HG03103 (cell line): ENCODE measurements around the gene AKIRIN2.
"Not testable (repeated sequence)": the region's sequence is repeated elsewhere in the genome, so short reads cannot be mapped to it uniquely, and the experiment has no call there.

ENCODE experiments used
- ATAC-seq: cut with Tn5 transposase; IDR thresholded peaks from one replicate; pipeline ENCODE4 v1.9.1; 2021; ENCODE audit warnings: low read depth; ENCODE audit not compliant: unreplicated experiment

The AKIRIN2 gene

GRCh38 chr6:87690441-87690840 is 11.6 kb downstream of the AKIRIN2 start:
- no peak for ATAC-seq

GRCh38 chr6:87687893-87688292 is 14.1 kb downstream of the AKIRIN2 start:
- ATAC-seq: not testable (repeated sequence)

- no peak for ATAC-seq
These were observed 14.7 kb downstream of the AKIRIN2 start for GRCh38 chr6:87687296-87687695.

GRCh38 chr6:87686636-87687205 is 15.3 kb downstream of the AKIRIN2 start:
- ATAC-seq: not testable (repeated sequence)

GRCh38 chr6:87684895-87685654 is 17.0 kb downstream of the AKIRIN2 start:
- ATAC-seq: no peak

- ATAC-seq: no peak
These were observed 18.1 kb downstream of the AKIRIN2 start for GRCh38 chr6:87683890-87684289.

GRCh38 chr6:87682310-87682709 is 19.7 kb downstream of the AKIRIN2 start:
- ATAC-seq: no peak

- no peak for ATAC-seq
These were observed 26.9 kb downstream of the AKIRIN2 start for GRCh38 chr6:87675004-87675681.

GRCh38 chr6:87674290-87674689 is 27.7 kb downstream of the AKIRIN2 start:
- no peak for ATAC-seq

GRCh38 chr6:87673237-87673636 is 28.8 kb downstream of the AKIRIN2 start:
- no peak for ATAC-seq

GRCh38 chr6:87672641-87673040 is 29.4 kb downstream of the AKIRIN2 start:
- ATAC-seq: no peak

- no peak for ATAC-seq
These were observed 30.4 kb downstream of the AKIRIN2 start for GRCh38 chr6:87671555-87672029.

- ATAC-seq: no peak
These were observed 31.3 kb downstream of the AKIRIN2 start for GRCh38 chr6:87670707-87671106.

- ATAC-seq: no peak
These were observed 33.0 kb downstream of the AKIRIN2 start for GRCh38 chr6:87669051-87669450.

- ATAC-seq: no peak
These were observed 34.0 kb downstream of the AKIRIN2 start for GRCh38 chr6:87668013-87668412.

GRCh38 chr6:87667032-87667431 is 35.0 kb downstream of the AKIRIN2 start:
- ATAC-seq: no peak

GRCh38 chr6:87664921-87665485 is 37.0 kb downstream of the AKIRIN2 start:
- ATAC-seq: no peak

GRCh38 chr6:87663434-87663833 is 38.6 kb downstream of the AKIRIN2 start:
- ATAC-seq: no peak

- no peak for ATAC-seq
These were observed 40.5 kb downstream of the AKIRIN2 start for GRCh38 chr6:87661503-87661902.

GRCh38 chr6:87661016-87661415 is 41.0 kb downstream of the AKIRIN2 start:
- ATAC-seq: no peak

- ATAC-seq: no peak
These were observed 41.7 kb downstream of the AKIRIN2 start for GRCh38 chr6:87660226-87660911.
